ENCODE results near the gene FBXO7.
"Not testable (repeated sequence)": the region's sequence is repeated elsewhere in the genome, so short reads cannot be mapped to it uniquely, and the experiment has no call there.

The FBXO7 gene

DNA sequence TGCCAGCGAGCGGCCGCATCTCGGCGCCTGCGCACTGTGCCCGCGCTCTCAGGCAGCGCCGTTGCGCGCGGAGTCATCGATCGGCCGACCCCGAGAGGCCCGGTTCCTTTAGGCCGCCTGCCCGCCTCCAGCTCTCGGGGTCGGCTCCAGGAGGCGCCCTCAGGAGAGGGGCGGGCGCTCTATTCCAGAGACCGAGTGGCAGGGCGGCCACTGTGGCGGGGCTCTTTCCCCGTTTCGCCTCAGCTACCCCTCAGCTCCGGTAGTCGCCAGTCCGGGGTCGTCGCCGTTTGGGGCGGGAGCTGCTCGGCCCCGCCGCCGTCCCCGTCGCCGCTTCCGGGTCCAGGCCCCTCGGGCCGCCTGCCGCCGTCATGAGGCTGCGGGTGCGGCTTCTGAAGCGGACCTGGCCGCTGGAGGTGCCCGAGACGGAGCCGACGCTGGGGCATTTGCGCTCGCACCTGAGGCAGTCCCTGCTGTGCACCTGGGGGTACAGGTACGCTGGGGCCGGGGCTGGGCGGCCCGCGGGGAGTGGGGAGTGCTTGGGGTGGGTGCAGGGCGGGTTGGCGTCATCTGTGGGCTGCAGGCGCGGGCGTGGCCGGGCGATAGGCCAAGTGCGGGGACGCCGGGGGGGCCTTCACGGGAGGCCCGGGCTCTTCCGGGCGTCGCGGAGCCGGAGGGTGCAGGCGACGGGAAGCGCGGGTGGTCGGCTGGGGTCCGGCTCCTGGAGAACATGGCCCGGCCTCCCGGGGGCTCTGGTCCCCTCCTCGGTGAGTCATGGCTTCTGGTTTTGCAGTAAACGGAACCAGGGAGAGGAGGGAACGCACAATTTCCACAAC is at the start of gene FBXO7:
FBXO7 (plus strand) TSS at position 177 of the 833 bp plus-strand sequence; CDS start at position 369, 192 bp downstream.
- DNase-seq = peak; percentile 90

DNA sequence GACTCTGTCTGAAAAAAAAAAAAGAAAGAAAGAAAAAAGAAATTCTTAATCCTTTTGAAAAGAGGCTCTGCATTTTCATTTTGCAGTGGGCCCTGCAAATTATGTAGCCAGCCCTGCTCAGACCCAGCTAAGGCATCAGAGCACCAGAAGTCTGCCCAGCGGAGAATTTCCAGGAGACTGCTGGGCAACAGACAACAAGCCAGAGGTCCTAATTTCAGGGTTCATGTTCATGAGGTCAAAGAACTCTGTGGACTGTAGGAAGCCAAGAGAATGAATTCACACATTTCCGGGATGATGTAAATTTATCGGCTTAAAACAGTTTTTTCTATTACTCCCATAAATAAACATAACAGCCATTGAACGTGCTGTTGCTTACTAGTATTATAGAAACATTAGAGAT is 47.7 kb upstream of the FBXO7 start:
- no peak for DNase-seq

DNA sequence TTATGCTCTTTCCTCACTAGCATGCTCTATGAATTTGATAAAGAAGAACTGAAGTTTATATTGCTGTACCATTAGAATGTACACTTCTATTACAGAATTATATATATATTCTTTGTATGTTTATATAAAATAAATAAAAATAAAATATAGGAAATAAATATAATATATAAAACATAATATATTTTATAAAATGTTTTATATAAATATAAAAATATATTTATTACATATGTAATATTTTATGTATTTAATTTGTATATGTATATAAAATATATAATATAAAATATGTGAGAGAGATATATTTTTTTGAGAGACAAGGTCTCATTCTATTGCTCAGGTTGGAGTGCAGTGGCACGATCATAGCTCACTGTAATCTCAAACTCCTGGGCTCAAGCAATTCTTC is 44.3 kb upstream of the FBXO7 start:
- DNase-seq = no peak

DNA sequence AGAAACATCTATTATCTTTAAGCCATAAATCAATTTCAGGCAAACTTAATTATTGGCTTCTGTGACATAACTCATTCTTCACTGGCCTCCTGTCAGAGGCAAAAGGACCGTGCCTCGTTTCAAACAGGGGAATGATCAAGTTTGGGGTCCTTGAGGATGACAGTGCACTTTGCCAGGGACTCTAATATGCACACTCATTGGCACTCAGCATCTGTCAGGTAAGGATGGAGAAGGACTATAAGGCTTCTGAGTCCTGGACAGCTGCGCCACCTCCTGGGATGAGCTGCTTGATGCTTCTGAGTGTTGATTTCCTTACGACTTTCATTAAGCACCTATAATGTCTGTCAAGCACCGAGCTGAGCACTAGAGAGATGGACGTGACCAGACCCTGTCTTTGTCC is 30.5 kb upstream of the FBXO7 start:
- peak; percentile 9 for DNase-seq

DNA sequence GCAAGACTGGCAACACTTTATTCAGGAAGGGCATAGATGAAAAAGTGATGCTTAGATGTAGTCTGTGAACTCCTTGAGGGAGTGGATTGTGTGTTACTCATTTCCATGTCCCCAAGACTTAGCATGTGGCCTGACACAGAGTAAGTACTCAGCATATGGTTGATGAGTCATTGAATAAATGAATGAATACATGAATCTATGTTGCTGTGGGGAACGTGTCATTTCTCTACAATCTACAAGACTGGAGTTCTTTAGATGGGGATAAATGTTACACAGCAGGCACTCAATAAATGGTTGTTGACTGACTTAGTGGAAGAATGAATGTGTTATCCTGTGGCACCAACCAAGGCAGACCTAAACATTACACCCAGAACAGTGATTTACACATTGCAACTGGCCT is 28.3 kb upstream of the FBXO7 start:
- DNase-seq = no peak

DNA sequence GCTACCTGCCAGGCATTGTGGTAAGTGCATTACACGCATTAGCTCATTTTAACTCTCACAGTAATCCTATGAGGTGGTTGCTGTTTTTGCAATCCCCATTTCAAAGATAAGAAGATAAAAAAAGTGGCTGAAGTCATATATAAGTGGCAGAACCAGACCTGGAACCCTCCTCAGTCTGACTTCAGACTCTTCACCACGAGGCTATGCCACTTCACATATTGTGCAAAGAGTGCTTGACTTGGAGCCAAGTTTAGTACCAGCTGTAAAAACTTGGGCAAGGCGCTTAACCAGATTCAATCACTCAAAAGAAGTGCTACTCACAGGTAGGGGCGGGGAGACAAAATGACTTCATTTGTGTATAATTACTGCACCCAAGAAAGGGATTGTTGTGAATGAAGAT is 25.6 kb upstream of the FBXO7 start:
- no peak for DNase-seq

DNA sequence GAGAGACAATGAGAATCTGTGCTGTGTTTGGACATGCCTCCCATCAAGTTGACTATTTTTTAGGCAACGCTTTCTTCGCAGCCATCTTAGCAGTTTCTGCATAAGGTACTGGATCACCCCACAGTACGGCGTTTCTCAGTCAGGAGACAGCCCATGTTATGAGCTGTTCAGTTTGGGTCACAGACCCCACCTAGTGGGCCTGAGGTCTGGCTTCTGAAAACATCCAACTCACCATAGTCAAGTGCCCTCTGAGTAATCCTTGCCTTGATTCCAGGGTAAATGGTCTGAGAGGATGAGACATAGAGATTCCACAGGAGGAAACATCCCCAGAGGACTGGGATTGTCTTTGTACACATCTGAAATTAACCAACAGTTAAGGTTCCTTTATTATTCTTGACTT is 17.6 kb upstream of the FBXO7 start:
- no peak for DNase-seq

DNA sequence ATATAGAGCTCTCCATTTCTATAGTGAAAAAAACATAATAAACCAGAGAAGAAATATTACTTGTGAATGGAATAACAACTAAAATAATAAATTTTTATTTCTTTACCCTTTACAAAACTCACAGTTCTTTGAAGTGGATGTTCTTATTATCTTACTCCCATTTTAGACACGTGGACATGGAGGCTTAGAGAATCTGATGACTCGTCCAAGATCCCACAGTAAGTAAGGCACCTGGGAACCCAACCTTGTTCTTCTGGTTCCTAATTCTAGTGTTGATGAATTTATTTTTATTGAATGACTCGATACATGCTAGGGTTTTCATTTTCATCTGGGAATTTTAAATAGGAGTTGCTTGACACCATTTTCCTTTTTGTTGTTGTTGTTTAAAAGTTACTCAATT is 12.2 kb upstream of the FBXO7 start:
- no peak for DNase-seq

DNA sequence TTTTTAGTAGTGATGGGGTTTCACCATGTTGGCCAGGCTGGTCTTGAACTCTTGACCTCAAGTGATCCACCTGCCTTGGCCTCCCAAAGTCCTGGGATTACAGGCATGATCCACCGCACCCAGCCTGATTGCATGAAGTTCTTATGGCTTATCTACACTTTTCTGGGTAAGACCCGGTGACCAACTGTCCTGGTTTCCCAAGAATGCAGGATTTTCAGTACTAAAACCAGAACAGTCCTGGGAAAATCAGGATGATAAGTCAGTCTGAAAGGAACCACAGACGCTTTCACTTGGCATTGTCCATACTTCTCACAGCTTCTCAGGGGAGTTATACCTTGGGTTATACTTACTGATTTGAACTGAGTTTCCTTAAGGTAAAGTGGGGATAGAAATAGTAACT is 8.9 kb upstream of the FBXO7 start:
- DNase-seq = no peak

DNA sequence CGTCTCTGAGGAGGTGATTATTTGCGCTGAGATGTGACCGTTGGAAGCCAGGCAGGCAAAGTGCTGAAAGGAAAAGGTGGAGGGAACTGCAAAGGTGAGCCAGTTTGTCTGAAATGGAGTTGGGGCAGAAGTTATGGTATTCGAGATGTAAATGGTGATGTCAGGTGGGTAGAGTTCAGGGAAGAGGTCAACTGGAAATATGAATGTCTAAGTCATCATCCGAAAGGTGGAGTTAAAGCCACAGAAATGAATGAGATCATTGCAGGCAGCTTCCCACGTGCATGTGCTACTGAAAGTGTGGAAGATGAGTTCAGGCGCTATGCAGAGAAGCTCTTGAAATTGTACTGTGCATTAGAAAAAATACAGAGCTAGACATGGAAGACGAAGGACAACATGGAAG is 8.1 kb upstream of the FBXO7 start:
- no peak for DNase-seq

DNA sequence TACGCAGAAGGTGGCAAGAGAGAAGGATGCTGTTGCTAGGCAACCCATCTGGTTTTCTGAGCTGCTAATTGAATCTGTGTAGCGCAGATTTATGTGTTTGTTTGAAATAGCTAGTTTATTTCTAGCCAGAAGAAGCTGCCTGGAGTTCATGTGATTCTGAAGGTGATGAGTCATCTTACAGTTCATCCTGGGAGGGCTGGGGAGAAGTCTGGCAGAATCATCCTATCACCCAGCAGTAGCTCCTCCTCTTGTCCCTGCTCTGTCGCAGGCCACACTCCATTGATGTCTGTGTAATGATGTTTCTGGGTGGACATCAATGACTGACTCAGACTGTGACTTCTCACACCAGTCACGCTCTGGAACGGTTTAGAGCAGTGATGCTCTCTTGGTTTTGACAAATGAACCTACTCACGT is 4.8 kb upstream of the FBXO7 start:
- peak; percentile 6 for DNase-seq

DNA sequence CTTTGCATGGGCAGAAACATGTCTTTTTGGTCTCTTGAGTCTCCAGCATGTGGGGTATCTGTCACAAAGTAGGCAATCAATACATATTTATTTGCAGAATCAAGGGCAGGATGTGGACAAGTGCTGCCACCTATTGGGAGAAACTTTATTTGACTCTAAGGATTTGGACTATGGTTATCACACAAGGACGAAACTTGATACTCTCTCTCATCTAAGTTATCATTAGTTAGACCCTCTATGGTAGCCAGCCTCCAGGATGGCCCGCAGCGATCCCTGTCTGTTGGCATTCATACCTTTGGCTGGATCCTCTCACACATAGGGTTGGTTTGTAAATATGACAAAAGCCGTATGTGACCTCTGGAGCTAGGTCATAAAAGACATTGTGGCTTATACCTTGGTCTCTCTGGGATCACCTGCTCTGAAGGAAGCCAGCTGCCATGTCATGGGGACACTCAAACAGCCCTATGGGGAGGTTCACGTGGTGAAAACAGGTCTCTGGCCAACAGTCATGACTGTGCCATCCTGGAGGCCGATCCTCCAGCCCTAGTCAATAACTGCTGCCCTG is 1.1 kb upstream of the FBXO7 start:
- peak; percentile 21 for DNase-seq

DNA sequence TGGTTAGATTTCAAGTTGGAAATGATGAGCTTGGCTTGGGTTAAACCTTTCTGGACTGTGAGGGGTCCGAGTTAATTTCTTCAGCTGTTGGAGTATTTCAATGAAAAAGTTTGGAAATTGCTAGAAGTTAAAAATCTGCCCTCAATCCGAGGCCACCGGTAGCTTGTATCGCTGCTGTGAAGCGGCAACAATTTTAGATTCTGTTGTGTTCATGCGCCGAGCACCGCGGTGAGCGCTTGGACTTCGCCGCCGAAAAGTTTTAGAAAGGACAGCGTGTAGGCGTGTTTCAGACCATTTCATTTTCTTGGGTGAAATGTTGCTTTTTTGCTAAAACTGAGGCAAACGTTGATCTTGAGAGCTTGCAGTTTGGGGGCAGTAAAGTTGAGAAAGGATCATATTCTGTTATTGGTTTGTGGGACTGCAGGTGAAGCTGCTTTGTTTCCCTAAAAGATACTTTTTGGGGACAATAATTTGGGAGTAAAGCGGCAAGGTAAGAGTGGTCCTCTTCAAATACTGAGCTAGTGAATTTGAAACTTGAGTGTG is 928 bp downstream of the FBXO7 start:
- peak; percentile 38 for DNase-seq

DNA sequence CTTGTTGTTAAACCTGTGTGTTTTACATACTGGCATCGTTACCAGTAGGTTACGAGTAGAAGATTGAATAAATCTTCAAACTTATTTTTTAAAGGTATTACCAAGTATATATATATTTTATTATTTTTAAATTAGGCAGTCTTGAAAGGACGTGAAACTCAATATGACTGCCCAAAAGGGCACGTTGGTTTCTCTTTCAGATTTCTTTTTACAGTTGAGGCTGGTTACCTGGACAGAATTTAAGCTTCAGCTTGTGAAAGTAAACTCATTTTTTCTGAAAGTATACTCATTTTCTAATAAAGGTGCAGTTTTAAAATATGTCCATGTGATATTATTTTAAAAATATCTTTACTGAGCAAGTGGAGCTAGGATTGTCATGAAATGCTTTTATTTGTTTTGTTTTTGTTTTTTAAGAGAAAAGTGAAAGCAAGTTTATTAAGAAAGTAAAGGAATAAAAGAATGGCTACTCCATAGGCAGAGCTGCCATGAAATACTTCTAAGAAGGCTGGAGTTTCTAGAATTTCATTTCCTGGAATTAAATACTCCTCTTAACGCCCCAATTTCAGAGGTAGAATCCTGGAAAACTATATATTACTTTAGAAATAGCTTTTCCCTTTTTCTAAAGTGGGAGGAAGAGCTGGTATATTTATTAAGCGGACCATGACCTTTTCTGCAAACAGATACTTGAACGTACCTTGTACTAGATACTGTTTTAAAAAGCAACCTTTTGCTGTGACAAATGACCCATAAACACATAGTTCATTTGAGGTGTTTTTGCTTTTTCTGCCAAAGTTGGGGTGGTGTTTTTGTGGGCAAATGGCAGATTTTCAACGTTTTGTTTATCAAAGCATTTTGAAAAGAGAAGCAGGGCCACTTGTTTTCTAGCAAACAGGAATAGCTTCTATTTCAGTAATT is 1.9 kb downstream of the FBXO7 start:
- no peak for DNase-seq

DNA sequence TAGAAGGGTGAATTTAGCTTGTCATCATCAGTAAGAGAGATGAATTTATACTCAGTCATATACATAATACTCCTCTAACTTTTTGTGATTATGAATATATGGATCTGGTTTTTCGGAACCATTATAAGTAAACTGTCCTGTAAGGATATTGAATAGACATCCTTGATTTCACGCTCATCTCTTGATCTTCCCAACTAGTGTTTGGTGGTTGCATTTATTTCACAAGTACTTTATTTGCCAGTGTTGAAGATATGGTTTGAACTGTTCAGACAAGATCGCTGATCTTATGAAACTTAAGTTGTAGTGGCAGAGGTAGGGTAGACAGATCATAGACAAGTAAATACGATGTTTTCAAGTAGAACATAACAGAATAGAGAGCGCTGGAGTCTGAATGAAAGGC is 3.0 kb downstream of the FBXO7 start:
- no peak for DNase-seq

DNA sequence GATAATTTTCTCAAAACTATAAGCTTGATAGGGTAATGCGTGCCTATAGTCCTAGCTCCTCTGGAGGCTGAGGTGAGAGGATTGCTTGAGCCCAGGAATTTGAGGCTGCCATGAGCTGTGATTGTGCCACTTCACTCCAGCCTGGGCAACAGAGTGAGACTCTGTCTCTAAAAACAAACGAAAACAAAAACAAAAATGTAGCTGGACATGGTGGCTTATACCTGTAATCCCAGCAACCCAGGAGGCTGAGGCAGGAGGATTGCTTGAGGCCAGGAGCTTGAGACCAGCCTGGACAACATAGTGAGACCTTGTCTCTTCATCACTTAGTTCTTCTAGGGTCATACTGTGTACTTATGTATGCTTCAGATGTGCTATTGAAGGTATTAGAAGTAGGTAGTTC is 3.9 kb downstream of the FBXO7 start:
- not testable (repeated sequence) for DNase-seq

DNA sequence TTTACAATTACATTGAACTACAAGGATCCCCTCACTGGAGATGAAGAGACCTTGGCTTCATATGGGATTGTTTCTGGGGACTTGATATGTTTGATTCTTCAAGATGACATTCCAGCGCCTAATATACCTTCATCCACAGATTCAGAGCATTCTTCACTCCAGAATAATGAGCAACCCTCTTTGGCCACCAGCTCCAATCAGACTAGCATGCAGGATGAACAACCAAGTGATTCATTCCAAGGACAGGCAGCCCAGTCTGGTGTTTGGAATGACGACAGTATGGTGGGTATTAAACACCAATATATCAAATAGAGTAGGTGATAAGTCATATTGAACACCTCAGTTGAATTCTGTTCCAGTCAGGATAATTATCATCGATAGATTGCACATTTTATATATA is 4.4 kb downstream of the FBXO7 start:
- no peak for DNase-seq

DNA sequence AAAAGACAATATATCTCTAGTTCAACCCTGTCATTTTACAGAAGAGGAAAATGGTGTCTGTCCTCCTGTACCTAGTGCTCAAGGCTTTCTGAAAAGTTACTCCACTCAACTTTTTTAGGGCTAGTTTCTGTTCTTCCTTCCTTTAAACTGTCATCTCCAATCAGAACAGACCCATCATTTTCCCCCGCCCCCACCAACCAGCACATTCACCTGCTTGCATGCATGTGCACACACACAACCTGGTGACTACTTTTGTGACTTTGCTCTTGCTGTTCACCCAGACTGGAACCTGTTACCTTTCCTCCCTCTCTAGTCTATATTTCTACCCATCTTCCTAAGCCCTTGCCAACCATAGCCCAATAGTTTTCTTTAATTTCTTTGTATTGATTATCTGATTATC is 5.6 kb downstream of the FBXO7 start:
- peak; percentile 48 for DNase-seq

DNA sequence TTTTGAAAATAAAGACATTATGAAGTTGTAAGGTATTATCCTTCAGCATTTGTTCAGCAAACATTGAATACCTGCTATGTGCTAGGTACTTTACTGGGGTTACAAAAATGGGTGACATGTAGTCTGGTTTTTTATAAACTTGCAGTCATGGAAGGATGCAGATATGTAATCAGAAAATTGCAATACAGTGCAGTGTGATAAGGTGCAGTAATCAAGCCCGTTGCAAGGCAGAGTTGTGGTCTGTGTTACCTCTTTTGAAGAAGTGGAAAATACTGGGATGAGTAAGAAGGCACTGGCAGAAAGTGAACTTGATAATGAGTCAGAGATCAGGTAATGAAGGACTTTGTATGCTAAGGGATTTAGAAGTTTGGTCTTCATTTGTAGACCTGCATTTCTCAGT is 8.1 kb downstream of the FBXO7 start:
- DNase-seq = peak; percentile 52

DNA sequence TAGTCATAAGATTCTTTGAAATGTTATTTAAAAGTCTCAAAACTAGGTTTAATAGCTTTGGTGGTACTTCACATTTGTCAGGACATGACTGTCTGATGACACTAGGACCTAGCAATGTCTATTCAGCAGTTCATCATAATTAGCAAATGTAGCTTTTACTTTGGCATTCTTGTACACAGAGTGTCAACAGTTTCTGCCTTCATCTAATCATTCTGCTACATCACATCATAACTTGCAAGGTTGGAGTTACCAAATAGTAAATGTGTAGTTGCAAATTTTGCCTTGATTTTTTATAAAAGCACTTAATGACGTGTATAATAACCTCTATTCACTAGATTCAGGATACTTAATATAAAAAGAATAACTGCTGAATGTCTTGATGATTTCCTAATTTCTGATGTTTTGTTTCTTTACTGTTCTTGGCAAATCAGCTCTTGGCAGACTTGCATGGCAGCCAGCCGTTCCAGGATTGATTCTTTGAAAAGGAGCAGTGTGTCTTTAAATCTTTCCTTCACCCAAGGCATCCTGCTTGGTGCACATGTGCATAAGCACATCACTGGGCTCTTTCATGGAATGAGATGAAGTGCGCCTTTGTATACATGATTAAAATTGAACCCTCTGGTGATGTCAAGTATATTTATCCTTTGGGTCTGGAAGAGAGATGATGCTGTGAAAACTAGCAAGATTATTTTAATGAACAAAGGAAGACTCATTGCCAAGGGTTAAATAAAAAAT is 12.2 kb downstream of the FBXO7 start:
- DNase-seq = no peak

DNA sequence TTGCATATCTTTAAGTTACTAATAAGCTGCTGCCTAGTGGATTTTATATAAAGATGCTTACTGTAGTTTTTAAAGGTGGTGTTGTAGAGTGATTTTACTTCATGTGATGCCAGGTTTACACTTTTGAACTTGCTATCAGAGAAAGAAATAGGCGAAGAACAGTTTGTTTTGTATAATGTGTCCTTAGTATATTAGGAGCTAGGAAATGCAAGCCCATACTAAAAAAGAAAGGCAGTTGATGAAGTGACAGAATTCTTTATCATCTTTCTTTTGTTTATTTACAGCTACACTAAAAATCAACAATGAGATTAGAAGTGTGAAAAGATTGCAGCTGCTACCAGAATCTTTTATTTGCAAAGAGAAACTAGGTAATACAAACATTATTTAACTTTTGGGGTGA is 12.8 kb downstream of the FBXO7 start:
- DNase-seq = no peak

DNA sequence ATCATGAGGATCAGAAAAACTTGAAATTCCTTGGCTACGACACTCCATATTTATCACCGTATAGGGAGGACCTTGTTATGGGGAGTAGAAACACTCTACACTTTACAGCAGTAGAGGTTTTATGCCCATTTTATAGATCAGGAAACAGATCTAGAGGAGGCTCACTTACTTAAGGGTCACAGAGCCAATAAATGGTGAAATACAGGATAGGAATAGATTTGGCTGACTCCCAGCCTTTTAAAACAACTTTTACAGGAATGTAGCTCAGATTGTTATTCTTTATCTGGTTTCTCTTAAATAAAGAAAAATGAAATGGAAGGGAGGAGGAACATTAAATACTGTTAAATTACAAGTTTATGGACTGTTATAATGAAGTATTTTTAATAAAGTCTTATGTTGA is 14.8 kb downstream of the FBXO7 start:
- DNase-seq = no peak

DNA sequence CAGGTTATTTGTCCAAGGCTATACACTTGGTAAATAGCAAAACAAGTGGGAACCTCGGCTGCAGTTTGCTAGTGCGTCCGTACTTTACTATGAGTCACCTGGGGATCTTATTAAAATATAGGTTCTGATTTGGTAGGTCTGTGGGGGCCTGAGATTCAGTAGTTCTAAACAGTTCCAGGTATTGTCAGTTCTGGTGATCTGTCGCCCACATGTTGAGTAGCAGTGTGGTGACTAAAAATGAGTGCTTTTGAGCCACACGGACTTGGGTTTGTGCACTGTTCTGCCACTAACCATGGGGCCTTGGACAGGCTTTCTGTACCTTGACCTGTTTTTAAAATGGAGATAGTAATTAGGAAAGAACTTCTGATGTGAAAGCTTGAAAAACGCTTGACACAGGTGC is 15.7 kb downstream of the FBXO7 start:
- DNase-seq = no peak

All from stimulated activated CD4-positive, alpha-beta T cell treated with anti-CD3 and anti-CD28 coated beads, Interleukin-15, amount 100 ng/mL, for 24 hours (primary cell).